GM19193 (cell line): Measurements from ENCODE around the gene NRCAM.

ENCODE experiments used
- POLR2A ChIP-seq: IDR thresholded peaks from 4 replicates; pipeline ENCODE4 v1.6.1; 2011; ENCODE audit not compliant: insufficient read depth, insufficient read length; ENCODE audit errors: extremely low read depth

Gene NRCAM

GRCh38 chr7:108363659-108364058 is 92.6 kb downstream of the NRCAM start:
- no peak for TF ChIP-seq POLR2A

GRCh38 chr7:108360058-108360800 is 96.0 kb downstream of the NRCAM start:
- no peak for TF ChIP-seq POLR2A

GRCh38 chr7:108358553-108358952 is 97.7 kb downstream of the NRCAM start:
- no peak for TF ChIP-seq POLR2A

GRCh38 chr7:108351729-108352131 is 104.5 kb downstream of the NRCAM start:
- TF ChIP-seq POLR2A, result no peak

GRCh38 chr7:108348913-108349312 is 107.3 kb downstream of the NRCAM start:
- no peak for TF ChIP-seq POLR2A

GRCh38 chr7:108347616-108348015 is 108.6 kb downstream of the NRCAM start:
- no peak for TF ChIP-seq POLR2A

GRCh38 chr7:108345710-108346336 is 110.4 kb downstream of the NRCAM start:
- no peak for TF ChIP-seq POLR2A

GRCh38 chr7:108340856-108341411 is 115.3 kb downstream of the NRCAM start:
- TF ChIP-seq POLR2A, result no peak

GRCh38 chr7:108335269-108335918 is 120.8 kb downstream of the NRCAM start:
- no peak for TF ChIP-seq POLR2A

- no peak for TF ChIP-seq POLR2A
Measured at GRCh38 chr7:108332937-108333336, 123.3 kb downstream of the NRCAM start.

GRCh38 chr7:108331971-108332370 is 124.3 kb downstream of the NRCAM start:
- TF ChIP-seq POLR2A, result no peak

GRCh38 chr7:108330227-108330626 is 126.0 kb downstream of the NRCAM start:
- no peak for TF ChIP-seq POLR2A

GRCh38 chr7:108329514-108329913 is 126.7 kb downstream of the NRCAM start:
- no peak for TF ChIP-seq POLR2A

- TF ChIP-seq POLR2A, result no peak
Measured at GRCh38 chr7:108328174-108328651, 128.0 kb downstream of the NRCAM start.

- TF ChIP-seq POLR2A, result no peak
Measured at GRCh38 chr7:108327353-108327752, 128.9 kb downstream of the NRCAM start.
